SKM-1 (cell line): ENCODE results near the gene GPR68.

Experiments used
- DNase-seq: peaks from one replicate; lab custom pipeline; 2025; ENCODE audit not compliant: unreplicated experiment; lab: John Stamatoyannopoulos, UW

GPR68 gene

GRCh38 chr14:91244501-91244901, at the start of gene GPR68:
TSS of gene GPR68 (minus strand) at chr14:91244704. CDS start at chr14:91235050, 9,654 bp downstream.
- DNase-seq, result no peak

GRCh38 chr14:91294153-91294552, 49.6 kb upstream of the GPR68 start:
- DNase-seq, result no peak

- no peak for DNase-seq
Observed at GRCh38 chr14:91293281-91293680, 48.8 kb upstream of the GPR68 start.

GRCh38 chr14:91292491-91292890, 48.0 kb upstream of the GPR68 start:
- no peak for DNase-seq

- DNase-seq, result no peak
Observed at GRCh38 chr14:91291786-91292405, 47.4 kb upstream of the GPR68 start.

GRCh38 chr14:91290986-91291385, 46.5 kb upstream of the GPR68 start:
- no peak for DNase-seq

GRCh38 chr14:91289464-91289863, 45.0 kb upstream of the GPR68 start:
- no peak for DNase-seq

- DNase-seq, result no peak
Observed at GRCh38 chr14:91288876-91289275, 44.4 kb upstream of the GPR68 start.

GRCh38 chr14:91286530-91286937, 42.0 kb upstream of the GPR68 start:
- no peak for DNase-seq

- DNase-seq, result no peak
Observed at GRCh38 chr14:91284791-91285548, 40.5 kb upstream of the GPR68 start.

- no peak for DNase-seq
Observed at GRCh38 chr14:91284146-91284790, 39.8 kb upstream of the GPR68 start.

GRCh38 chr14:91283666-91284065, 39.2 kb upstream of the GPR68 start:
- no peak for DNase-seq

- no peak for DNase-seq
Observed at GRCh38 chr14:91282954-91283645, 38.6 kb upstream of the GPR68 start.

GRCh38 chr14:91281346-91281745, 36.8 kb upstream of the GPR68 start:
- DNase-seq, result no peak

- DNase-seq, result no peak
Observed at GRCh38 chr14:91280129-91280528, 35.6 kb upstream of the GPR68 start.

- no peak for DNase-seq
Observed at GRCh38 chr14:91279354-91279753, 34.9 kb upstream of the GPR68 start.

GRCh38 chr14:91278383-91278715, 33.8 kb upstream of the GPR68 start:
- no peak for DNase-seq

GRCh38 chr14:91277546-91278382, 33.3 kb upstream of the GPR68 start:
- DNase-seq, result no peak

GRCh38 chr14:91274796-91275195, 30.3 kb upstream of the GPR68 start:
- DNase-seq, result no peak

GRCh38 chr14:91273885-91274273, 29.4 kb upstream of the GPR68 start:
- DNase-seq, result no peak
